Stimulated activated CD8-positive, alpha-beta memory T cell treated with anti-CD3 and anti-CD28 coated beads, Interleukin-2, amount 100 ng/mL, for 1 hour (primary cell): ENCODE measurements around the gene SPCS1.

Experiments
- DNase-seq, 2 donors: peaks; one replicate each; pipeline ENCODE4 v3.0.0-alpha.2; 2020; ENCODE audit warnings: low read depth in 2 of 2

Gene SPCS1

DNA sequence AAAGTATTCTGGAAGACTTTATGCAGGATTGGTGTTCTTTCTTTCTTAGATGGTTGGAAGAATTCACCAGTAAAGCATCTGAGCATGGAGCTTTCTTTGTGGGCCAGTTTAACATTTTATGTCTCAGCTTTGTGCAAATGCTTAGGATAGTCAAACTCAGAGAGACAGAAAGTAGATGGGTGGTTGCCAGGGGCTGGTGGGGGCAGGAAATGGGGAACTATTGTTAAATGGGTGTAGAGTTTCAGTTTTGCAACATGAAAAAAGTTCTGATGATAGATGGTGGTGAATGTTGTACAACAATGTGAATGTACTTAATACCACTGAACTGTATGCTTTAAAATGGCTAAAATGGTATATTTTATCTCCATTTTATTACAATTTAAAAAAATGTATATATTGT is 24.8 kb downstream of the SPCS1 start:
- DNase-seq: no peak

DNA sequence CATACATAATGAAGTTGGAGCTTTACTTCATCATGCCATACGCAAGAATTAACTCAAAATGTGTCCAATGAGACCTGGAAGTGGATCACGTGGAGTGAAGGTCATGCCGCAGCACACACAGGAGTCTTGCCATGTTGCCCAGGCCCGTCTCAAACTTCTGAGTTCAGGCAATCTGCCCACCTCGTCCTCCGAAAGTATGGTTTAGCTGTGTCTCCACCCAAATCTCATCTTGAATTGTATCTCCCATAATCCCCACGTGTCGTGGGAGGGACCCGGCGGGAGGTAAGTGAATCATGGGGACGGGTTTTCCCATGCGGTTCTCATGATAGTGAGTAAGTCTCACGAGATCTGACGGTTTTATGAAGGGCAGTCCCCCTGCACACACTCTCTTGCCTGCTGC is 25.7 kb downstream of the SPCS1 start:
- no peak for DNase-seq

DNA sequence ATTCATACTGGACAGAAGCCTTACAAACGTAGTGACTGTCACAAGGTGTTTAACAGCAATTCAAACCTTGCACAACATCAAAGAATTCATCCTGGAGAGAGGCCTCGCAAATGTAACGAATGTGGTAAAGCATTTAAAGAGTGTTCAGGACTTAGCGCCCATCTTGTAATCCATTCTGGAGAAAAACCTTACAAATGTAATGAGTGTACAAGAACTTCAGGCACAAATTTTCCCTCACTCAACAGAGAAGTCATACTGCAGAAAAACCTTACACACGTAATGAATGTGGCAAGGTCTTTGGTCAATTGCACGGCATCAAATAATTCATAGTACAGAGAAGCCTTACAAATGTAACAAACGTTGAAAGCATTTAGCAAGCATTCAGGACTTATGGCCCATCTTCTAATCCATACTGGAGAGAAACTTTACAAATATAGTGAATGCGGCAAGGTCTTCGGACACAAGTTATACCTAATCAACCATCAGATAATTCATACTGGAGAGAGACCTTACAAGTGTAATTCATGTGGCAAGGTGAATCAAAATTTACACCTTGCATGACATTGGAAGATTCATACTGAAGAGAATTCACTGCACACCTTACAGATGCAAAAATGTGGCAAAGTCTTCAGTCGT is 27.5 kb downstream of the SPCS1 start:
- DNase-seq: no peak

DNA sequence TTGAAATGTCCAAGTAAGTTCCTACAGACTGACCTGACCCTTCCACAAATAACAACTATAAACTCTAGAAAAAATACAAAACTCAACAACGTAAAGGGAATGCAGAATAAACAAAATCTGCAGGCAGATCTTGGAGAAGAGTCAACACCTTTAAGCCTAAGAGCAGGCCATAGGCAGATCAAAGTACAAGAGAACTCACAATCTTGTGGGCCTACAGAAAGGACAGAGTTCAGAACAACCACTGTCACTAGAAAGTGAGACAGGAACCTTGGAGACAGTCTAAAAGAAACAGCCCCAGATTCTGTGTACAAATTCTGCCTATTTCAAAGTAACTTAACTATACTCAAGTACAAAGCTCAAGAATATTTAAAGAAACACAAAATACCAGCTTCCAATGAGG is 33.8 kb downstream of the SPCS1 start:
- no peak for DNase-seq

DNA sequence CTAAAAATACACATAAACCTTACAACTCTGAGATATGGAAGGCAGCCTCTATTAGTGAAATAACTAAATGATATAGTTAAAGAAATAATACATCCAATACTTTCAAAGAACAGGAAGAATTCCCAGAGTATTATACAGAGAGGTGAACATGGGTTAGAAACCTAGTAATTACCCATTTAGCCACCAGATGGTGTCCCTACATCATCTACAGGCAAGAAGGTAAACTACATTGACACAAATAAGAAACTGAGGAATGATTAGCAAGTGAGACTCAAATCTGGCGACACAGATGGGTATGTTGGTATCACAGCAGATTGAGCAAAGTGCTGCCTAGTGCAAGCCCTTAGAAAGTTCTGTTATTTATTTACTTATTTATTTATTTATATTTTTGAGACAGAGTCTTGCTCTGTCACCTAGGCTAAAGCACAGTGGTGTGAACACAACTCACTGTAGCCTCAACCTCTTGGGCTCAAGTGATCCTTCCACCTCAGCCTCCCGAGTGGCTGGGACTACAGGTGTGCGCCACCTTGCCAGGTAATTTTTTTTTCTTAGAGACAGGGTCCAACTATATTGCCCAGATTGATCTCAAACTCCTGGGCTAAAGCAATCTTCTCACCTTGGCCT is 36.6 kb downstream of the SPCS1 start:
- DNase-seq: no peak

DNA sequence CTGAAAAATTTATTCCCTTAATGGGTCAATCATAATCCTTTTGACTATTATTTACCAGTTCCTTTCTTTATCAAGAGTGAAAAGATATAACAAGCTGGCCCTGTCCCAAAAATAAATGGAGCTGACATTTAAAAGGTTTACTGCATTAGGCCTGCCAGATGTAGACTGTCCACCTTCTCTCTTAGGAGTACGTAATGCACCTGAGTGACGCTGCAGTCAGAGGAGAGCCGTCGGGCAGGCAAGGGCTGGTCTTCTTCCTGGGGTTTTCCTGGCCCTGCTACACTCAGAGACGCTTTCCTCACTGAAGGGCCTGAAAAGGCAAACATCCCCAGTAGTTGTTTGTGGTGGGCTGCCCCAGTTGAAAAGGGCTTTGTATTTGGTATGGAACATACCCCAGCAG is 37.2 kb downstream of the SPCS1 start:
- DNase-seq: no peak

DNA sequence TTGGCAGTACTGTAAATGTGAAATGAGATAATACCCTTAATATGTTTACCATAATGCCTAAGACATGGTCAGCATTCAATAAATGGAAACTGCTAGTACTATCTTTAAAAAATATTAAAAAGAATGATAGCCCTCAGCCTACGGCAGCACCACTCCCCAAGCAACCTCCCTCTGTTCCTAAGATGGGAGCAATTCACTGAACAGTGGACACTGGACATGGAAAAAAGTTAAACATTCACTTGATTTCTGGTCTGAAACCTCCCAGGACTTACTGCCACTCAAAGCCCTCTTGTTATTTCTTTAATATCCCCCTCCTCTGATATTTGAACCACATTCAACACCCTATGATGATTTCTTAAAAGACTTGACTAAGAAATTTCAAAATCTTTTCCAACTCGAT is 37.8 kb downstream of the SPCS1 start:
- no peak for DNase-seq

DNA sequence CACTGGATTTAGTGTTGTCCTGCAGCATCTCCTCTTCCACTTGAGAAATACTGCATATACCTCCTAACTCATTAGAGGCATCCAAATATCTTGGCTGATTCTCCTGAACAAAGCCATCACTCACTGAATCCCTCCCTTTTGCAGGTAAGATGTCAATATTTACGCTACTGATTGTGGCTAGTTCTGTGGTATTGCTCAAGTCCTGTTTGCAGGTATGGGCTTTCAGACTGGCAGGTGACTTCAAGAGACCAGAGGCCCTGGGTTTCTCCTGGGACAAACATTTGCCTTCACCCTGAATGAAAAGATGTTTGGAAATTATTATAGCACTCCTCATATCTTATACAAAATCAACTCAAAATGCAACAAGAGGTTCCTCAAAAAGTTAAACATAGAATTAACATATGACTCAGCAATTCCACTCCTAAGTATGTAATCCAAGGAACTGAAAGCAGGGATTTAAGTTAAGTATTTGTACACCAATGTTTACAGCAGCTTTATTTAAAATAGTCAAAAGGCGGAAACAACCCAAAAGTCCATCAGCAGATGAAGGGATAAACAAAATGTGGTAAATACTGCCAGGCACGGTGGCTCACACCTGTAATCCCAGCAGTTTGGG is 46.2 kb downstream of the SPCS1 start:
- DNase-seq: no peak

DNA sequence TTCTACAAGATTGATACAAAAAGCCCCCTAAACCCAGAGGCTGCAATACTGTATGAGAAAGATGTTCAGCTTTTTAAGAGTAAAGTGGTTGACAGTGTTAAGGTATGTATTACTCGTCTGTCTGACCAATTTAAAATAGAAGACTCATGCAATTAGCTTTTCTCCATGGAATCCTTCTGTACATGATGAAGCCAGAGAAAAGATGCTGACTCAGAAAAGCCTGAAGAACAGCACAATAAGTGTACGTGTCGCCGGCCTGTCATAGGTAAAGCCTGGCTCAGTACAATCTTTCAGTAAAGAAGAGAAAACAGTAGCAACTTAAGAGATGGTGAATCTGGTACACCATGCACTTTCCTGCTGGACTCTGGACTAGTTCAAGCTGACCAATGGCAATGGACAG is 48.5 kb downstream of the SPCS1 start:
- no peak for DNase-seq

DNA sequence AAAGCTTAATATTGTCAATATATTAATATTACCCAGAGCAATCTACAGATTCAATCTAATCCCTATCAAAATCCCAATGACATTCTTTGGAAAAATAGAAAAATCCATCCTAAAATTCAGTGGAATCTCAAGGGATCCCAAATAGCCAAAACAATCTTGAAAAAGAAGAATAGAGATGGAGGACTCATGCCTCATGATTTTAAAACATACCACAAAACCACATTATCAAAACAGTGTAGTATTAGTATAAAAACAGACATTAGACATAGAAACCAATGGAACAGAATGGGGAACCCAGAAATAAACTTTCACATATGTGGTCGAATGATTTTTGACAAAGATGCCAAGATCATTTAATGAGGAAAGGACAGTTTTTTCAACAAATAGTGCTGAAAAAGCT is 50.2 kb downstream of the SPCS1 start:
- DNase-seq: no peak
